Activated B cell treated with CpG ODN at 0.5 μM for 24 hours (primary cell): ENCODE results near the gene SDK2. TPM values are rescaled to one million over a fixed set of nuclear protein-coding genes. Genes with fewer than 3 reads are reported as not detected.

ENCODE experiments used
- ATAC-seq: fragments of 200-7000 bp; cut with Tn5 transposase; one replicate; pipeline ENCODE4 v1.10.0; 2021; ENCODE audit warnings: low read depth, mild to moderate bottlenecking, moderate library complexity
- CTCF ChIA-PET: fragments of 350-600 bp; sonication (Branson Sonifier 250); formaldehyde crosslinking; loops from one replicate; lab custom pipeline; 2021; ENCODE audit warnings: antibody characterized with exemption; lab: Charles Lee
- POLR2A ChIA-PET: fragments of 350-600 bp; sonication (Branson Sonifier 250); formaldehyde crosslinking; loops from one replicate; lab custom pipeline; 2021; ENCODE audit warnings: antibody characterized with exemption; lab: Charles Lee
- DNase-seq: peaks from one replicate; pipeline ENCODE4 v3.0.0; 2022
- H3K27ac Mint-ChIP-seq: one replicate; pipeline ENCODE4 v1.8.0; 2020; ENCODE audit warnings: mixed read lengths
- H3K27me3 Mint-ChIP-seq: one replicate; pipeline ENCODE4 v1.8.0; 2021; ENCODE audit warnings: mixed read lengths
- H3K36me3 Mint-ChIP-seq: one replicate; pipeline ENCODE4 v1.8.0; 2021; ENCODE audit warnings: low read depth, mixed read lengths
- H3K4me1 Mint-ChIP-seq: one replicate; pipeline ENCODE4 v1.8.0; 2021; ENCODE audit warnings: mixed read lengths
- H3K4me3 Mint-ChIP-seq: one replicate; pipeline ENCODE4 v1.8.0; 2020; ENCODE audit warnings: mild to moderate bottlenecking, mixed read lengths
- H3K9me3 Mint-ChIP-seq: one replicate; pipeline ENCODE4 v1.8.0; 2020; ENCODE audit warnings: mixed read lengths
- intact Hi-C: fragments of 100-400 bp; cut with micrococcal nuclease; formaldehyde crosslinking; loops from one replicate; pipeline ENCODE4 v1.15.1; 2024
- total RNA-seq: library from RNA; stranded (reverse); gene quantifications from 2 replicates; pipeline ENCODE4 v1.2.3, GENCODE V29; 2022
- TF ChIP-seq, protein P1 (sequence below): fragments of 200-600 bp; IDR thresholded peaks from one replicate; pipeline ENCODE4 v1.8.0; 2022; ENCODE audit warnings: antibody characterized with exemption, mild to moderate bottlenecking

Gene SDK2
- total RNA-seq, 1 donor from 2014 or later: 2.5 TPM

DNA sequence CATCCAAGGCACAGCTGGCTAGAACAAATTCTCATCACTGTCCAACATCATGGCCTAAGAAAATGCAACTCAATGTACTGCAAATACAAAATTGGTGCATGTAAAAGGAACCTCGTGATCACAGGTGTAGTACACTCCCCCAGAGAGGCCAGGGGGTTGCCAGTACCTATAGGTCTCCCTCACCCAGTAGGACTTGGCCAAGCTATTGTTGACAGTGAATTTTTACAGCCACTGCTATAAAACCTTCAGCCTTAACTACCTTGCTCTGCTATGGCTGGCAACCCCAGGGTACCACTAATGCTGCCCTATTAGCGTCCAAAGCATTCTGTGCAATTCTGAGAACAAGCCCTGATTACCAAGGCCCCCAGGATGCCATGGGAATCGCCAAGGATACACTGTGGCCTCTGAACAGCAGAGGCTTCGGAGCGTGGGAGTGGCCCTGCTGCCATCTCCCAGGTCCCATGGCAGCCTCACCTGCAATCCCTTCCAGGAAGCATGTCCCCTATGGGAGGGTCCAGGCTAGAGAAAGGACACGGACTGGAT, 67.6 kb downstream of the SDK2 start:
- H3K27ac Mint-ChIP-seq: no peak overlapping the region
- ChIA-PET CTCF (interaction anchor here (1.4 kb wide), 1 partner anchor 10 kb away, joined by 4 read pairs; no protein-coding TSS in a partner anchor), POLR2A (interaction anchor here (0.8 kb wide), 1 partner anchor 9 kb away, joined by 4 read pairs; no protein-coding TSS in a partner anchor)
- H3K36me3 Mint-ChIP-seq: no peaks in the 10 kb centered on the region
- H3K9me3 Mint-ChIP-seq: no peaks in the 10 kb centered on the region
- TF ChIP-seq, protein P1, sequence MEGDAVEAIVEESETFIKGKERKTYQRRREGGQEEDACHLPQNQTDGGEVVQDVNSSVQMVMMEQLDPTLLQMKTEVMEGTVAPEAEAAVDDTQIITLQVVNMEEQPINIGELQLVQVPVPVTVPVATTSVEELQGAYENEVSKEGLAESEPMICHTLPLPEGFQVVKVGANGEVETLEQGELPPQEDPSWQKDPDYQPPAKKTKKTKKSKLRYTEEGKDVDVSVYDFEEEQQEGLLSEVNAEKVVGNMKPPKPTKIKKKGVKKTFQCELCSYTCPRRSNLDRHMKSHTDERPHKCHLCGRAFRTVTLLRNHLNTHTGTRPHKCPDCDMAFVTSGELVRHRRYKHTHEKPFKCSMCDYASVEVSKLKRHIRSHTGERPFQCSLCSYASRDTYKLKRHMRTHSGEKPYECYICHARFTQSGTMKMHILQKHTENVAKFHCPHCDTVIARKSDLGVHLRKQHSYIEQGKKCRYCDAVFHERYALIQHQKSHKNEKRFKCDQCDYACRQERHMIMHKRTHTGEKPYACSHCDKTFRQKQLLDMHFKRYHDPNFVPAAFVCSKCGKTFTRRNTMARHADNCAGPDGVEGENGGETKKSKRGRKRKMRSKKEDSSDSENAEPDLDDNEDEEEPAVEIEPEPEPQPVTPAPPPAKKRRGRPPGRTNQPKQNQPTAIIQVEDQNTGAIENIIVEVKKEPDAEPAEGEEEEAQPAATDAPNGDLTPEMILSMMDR: no peak
- DNase-seq (no peak), ATAC-seq (no peak)
- intact Hi-C loops: no loop called here
- peaks cover 48% of the 10 kb centered on the region for H3K4me1 Mint-ChIP-seq
- no peaks in the 10 kb centered on the region for H3K27me3 Mint-ChIP-seq
- no peak overlapping the region for H3K4me3 Mint-ChIP-seq

DNA sequence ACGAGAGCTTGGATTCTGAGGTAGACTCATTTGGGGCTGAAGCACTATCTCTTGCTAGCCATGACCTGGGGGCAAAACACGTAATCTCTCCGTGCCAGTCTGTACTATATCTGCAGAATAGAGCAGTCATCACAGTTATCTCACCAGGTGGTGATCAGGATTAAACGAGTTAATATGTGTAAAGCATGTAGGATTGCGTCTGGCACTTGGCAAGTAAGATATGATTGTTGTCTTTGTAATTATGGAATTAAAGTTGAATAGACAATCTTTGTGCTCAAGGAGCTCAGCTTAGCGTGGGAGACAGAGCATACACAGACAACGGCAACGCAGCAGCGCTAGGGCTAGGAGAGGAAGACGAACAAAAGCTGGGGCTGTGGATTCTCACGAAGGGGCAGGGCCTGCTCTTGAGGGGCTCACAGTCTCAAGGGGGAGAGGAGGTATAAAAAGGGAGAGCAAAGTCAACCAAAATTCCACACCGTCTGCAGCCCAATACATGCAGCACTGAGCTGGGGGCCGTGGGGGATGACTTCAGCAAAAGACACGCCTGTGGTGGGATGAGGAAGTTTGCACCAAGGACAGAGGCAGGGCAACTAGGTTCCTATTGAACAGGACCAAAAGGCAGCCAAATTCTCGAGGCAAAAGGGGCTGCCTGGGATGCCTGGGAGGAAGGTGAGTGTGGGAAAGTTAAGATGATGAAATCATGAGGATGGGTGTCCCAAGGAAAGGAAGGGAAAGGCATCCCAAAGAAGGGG, 68.6 kb downstream of the SDK2 start:
- no peak for DNase-seq
- Mint-ChIP-seq H3K4me3 (no peak overlapping the region), H3K27ac (no peak overlapping the region), H3K27me3 (no peaks in the 10 kb centered on the region), H3K9me3 (no peaks in the 10 kb centered on the region), H3K4me1 (peaks cover 46% of the 10 kb centered on the region), H3K36me3 (no peaks in the 10 kb centered on the region)
- no peak for ATAC-seq
- ChIA-PET CTCF (no interaction called here), POLR2A (interaction anchor here (0.8 kb wide), 1 partner anchor 8 kb away, joined by 4 read pairs; no protein-coding TSS in a partner anchor)
- TF ChIP-seq, protein P1: no peak
- intact Hi-C loops: no loop called here

DNA sequence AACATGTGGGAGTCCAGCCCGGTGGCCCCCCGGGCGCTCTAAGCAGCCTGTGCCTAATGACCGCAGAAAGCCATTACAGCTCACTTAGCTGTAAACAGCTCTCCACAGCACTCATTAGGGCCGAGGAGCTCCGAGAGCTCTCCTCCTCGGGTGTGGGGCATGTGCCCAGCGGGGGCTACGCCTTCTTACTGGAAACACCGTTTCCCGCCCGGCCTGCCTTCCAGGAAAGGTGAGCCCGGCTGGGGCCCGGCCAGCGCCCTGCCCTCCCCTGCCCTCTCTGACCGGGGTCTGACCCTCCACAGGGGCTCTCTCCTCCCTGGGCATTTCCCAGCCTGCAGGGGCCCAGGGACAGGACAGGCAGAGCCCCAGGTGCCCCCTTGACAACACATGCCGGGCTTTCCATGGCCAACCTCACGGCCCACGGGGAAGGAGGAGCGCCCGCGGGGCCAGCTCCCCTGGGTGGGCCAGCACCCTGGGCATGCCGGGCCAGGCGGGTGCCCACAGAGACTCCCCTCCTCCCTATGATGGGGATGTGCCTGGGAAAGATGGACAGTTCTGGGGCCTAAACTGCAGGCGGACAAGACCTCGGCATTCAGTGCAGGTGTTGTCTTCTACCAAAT, 72.6 kb downstream of the SDK2 start:
- Mint-ChIP-seq H3K36me3 (no peaks in the 10 kb centered on the region), H3K4me1 (peaks cover 34% of the 10 kb centered on the region), H3K4me3 (no peak overlapping the region), H3K9me3 (no peaks in the 10 kb centered on the region), H3K27ac (no peak overlapping the region), H3K27me3 (no peaks in the 10 kb centered on the region)
- ATAC-seq (no peak), DNase-seq (no peak)
- CTCF ChIA-PET: no interaction called here
- intact Hi-C loops: no loop called here
- TF ChIP-seq, protein P1: no peak
- POLR2A ChIA-PET: no interaction called here

DNA sequence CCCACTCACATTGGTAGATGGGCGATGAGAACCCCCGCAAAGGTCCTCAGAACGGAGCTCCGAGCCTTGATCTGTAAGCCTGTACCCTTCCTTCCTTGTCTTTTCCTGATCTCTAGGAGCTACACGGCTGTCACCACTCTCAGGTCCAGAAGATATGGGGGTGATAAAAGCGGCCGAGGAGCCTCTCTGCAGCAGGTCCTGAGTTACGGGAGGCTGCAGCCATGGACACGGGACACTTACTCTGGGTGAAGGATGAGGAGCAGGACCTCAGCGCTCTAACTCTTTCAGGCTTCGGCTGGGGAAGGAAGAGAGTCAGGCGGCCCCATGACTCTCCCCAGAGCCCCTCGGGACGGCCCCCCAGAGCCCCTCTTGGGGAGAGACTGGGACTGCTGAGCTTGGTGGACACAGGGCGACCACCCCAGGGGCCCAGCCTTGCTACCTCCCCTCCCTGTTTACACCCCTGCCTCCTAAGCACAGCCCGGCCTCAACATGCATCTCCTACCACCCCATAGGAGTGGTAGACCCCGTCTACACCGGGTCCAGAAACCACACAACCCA, 74.4 kb downstream of the SDK2 start:
- CTCF ChIA-PET: interaction anchor here (0.9 kb wide), 1 partner anchor 19 kb away, joined by 4 read pairs; no protein-coding TSS in a partner anchor
- no peaks in the 10 kb centered on the region for H3K9me3 Mint-ChIP-seq
- no peak overlapping the region for H3K4me3 Mint-ChIP-seq
- POLR2A ChIA-PET: interaction anchor here (1.4 kb wide), 1 partner anchor 21 kb away, joined by 3 read pairs; no protein-coding TSS in a partner anchor
- ATAC-seq: no peak
- peaks cover 30% of the 10 kb centered on the region for H3K4me1 Mint-ChIP-seq
- no peak for DNase-seq
- no peak overlapping the region for H3K27ac Mint-ChIP-seq
- intact Hi-C loops: no loop called here
- no peaks in the 10 kb centered on the region for H3K27me3 Mint-ChIP-seq
- TF ChIP-seq, protein P1: no peak
- H3K36me3 Mint-ChIP-seq: no peaks in the 10 kb centered on the region
